ENCODE data around the gene ATMIN.
A peak's percentile ranks its signal among the peaks of the same experiment; 100 is the strongest.

The ATMIN gene

GRCh38 chr16:81035398-81035974 lies at the start of gene ATMIN:
ATMIN (plus strand) TSS chr16:81035842; CDS start chr16:81035871, 29 bp downstream.
- peak within 1 kb of the TSS; percentile 91 for H3K9ac ChIP-seq (ENCODE audit: low read length)
- H3K36me3 ChIP-seq (ENCODE audit: control insufficient read depth, insufficient read depth, low read length, severe bottlenecking): no peaks in the 10 kb centered on the region
- no peaks in the 10 kb centered on the region for H3K9me3 ChIP-seq (ENCODE audit: control insufficient read depth, low read length)
- DNase-seq (ENCODE audit: low read depth): peak; percentile 96
- H3K4me1 ChIP-seq (ENCODE audit: control insufficient read depth, insufficient read depth, low read length): peaks cover 8% of the 10 kb centered on the region
- peak within 1 kb of the TSS; percentile 83 for H3K4me3 ChIP-seq (ENCODE audit: low read length)
- H3K27me3 ChIP-seq (replicated peaks; ENCODE audit: control insufficient read depth, insufficient read depth, low read length): no peaks in the 10 kb centered on the region

- Histone ChIP-seq H3K4me3 (ENCODE audit: low read length) (no peak overlapping the region), H3K36me3 (ENCODE audit: control insufficient read depth, insufficient read depth, low read length, severe bottlenecking) (no peaks in the 10 kb centered on the region), H3K4me1 (ENCODE audit: control insufficient read depth, insufficient read depth, low read length) (peaks cover 4% of the 10 kb centered on the region), H3K9me3 (ENCODE audit: control insufficient read depth, low read length) (no peaks in the 10 kb centered on the region), H3K9ac (ENCODE audit: low read length) (no peak overlapping the region), H3K27me3 (replicated peaks; ENCODE audit: control insufficient read depth, insufficient read depth, low read length) (no peaks in the 10 kb centered on the region)
- no peak for DNase-seq (ENCODE audit: low read depth)
These were observed 49.1 kb upstream of the ATMIN start for GRCh38 chr16:80986557-80986956.

GRCh38 chr16:80988756-80989155 lies 46.9 kb upstream of the ATMIN start:
- Histone ChIP-seq H3K9me3 (ENCODE audit: control insufficient read depth, low read length) (no peaks in the 10 kb centered on the region), H3K4me1 (ENCODE audit: control insufficient read depth, insufficient read depth, low read length) (peaks cover 18% of the 10 kb centered on the region), H3K9ac (ENCODE audit: low read length) (no peak overlapping the region), H3K27me3 (replicated peaks; ENCODE audit: control insufficient read depth, insufficient read depth, low read length) (no peaks in the 10 kb centered on the region), H3K4me3 (ENCODE audit: low read length) (no peak overlapping the region), H3K36me3 (ENCODE audit: control insufficient read depth, insufficient read depth, low read length, severe bottlenecking) (no peaks in the 10 kb centered on the region)
- no peak for DNase-seq (ENCODE audit: low read depth)

- DNase-seq (ENCODE audit: low read depth): peak; percentile 40
- H3K9me3 ChIP-seq (ENCODE audit: control insufficient read depth, low read length): no peaks in the 10 kb centered on the region
- no peak overlapping the region for H3K4me3 ChIP-seq (ENCODE audit: low read length)
- no peaks in the 10 kb centered on the region for H3K27me3 ChIP-seq (replicated peaks; ENCODE audit: control insufficient read depth, insufficient read depth, low read length)
- H3K36me3 ChIP-seq (ENCODE audit: control insufficient read depth, insufficient read depth, low read length, severe bottlenecking): no peaks in the 10 kb centered on the region
- H3K4me1 ChIP-seq (ENCODE audit: control insufficient read depth, insufficient read depth, low read length): peaks cover 25% of the 10 kb centered on the region
- H3K9ac ChIP-seq (ENCODE audit: low read length): no peak overlapping the region
These were observed 45.8 kb upstream of the ATMIN start for GRCh38 chr16:80989801-80990200.

- no peak overlapping the region for H3K9ac ChIP-seq (ENCODE audit: low read length)
- DNase-seq (ENCODE audit: low read depth): no peak
- H3K36me3 ChIP-seq (ENCODE audit: control insufficient read depth, insufficient read depth, low read length, severe bottlenecking): no peaks in the 10 kb centered on the region
- H3K4me1 ChIP-seq (ENCODE audit: control insufficient read depth, insufficient read depth, low read length): peaks cover 25% of the 10 kb centered on the region
- H3K9me3 ChIP-seq (ENCODE audit: control insufficient read depth, low read length): no peaks in the 10 kb centered on the region
- no peak overlapping the region for H3K4me3 ChIP-seq (ENCODE audit: low read length)
- H3K27me3 ChIP-seq (replicated peaks; ENCODE audit: control insufficient read depth, insufficient read depth, low read length): no peaks in the 10 kb centered on the region
These were observed 45.1 kb upstream of the ATMIN start for GRCh38 chr16:80990577-80990976.

- Histone ChIP-seq H3K9ac (ENCODE audit: low read length) (no peak overlapping the region), H3K4me1 (ENCODE audit: control insufficient read depth, insufficient read depth, low read length) (peaks cover 25% of the 10 kb centered on the region), H3K36me3 (ENCODE audit: control insufficient read depth, insufficient read depth, low read length, severe bottlenecking) (no peaks in the 10 kb centered on the region), H3K4me3 (ENCODE audit: low read length) (no peak overlapping the region), H3K9me3 (ENCODE audit: control insufficient read depth, low read length) (no peaks in the 10 kb centered on the region), H3K27me3 (replicated peaks; ENCODE audit: control insufficient read depth, insufficient read depth, low read length) (no peaks in the 10 kb centered on the region)
- DNase-seq (ENCODE audit: low read depth): no peak
These were observed 44.7 kb upstream of the ATMIN start for GRCh38 chr16:80990978-80991377.

- Histone ChIP-seq H3K4me3 (ENCODE audit: low read length) (no peak overlapping the region), H3K9me3 (ENCODE audit: control insufficient read depth, low read length) (no peaks in the 10 kb centered on the region), H3K9ac (ENCODE audit: low read length) (no peak overlapping the region), H3K36me3 (ENCODE audit: control insufficient read depth, insufficient read depth, low read length, severe bottlenecking) (no peaks in the 10 kb centered on the region), H3K4me1 (ENCODE audit: control insufficient read depth, insufficient read depth, low read length) (peaks cover 28% of the 10 kb centered on the region), H3K27me3 (replicated peaks; ENCODE audit: control insufficient read depth, insufficient read depth, low read length) (no peaks in the 10 kb centered on the region)
- no peak for DNase-seq (ENCODE audit: low read depth)
These were observed 43.7 kb upstream of the ATMIN start for GRCh38 chr16:80991792-80992430.

- H3K9me3 ChIP-seq (ENCODE audit: control insufficient read depth, low read length): no peaks in the 10 kb centered on the region
- peak; percentile 39 for DNase-seq (ENCODE audit: low read depth)
- H3K4me1 ChIP-seq (ENCODE audit: control insufficient read depth, insufficient read depth, low read length): peaks cover 35% of the 10 kb centered on the region
- H3K4me3 ChIP-seq (ENCODE audit: low read length): peak overlapping the region; percentile 64
- H3K9ac ChIP-seq (ENCODE audit: low read length): peak overlapping the region; percentile 59
- no peaks in the 10 kb centered on the region for H3K27me3 ChIP-seq (replicated peaks; ENCODE audit: control insufficient read depth, insufficient read depth, low read length)
- no peaks in the 10 kb centered on the region for H3K36me3 ChIP-seq (ENCODE audit: control insufficient read depth, insufficient read depth, low read length, severe bottlenecking)
These were observed 42.9 kb upstream of the ATMIN start for GRCh38 chr16:80992676-80993293.

GRCh38 chr16:80993307-80993706 lies 42.3 kb upstream of the ATMIN start:
- no peaks in the 10 kb centered on the region for H3K9me3 ChIP-seq (ENCODE audit: control insufficient read depth, low read length)
- peak overlapping the region; percentile 64 for H3K4me3 ChIP-seq (ENCODE audit: low read length)
- peaks cover 35% of the 10 kb centered on the region for H3K4me1 ChIP-seq (ENCODE audit: control insufficient read depth, insufficient read depth, low read length)
- peak; percentile 91 for DNase-seq (ENCODE audit: low read depth)
- H3K27me3 ChIP-seq (replicated peaks; ENCODE audit: control insufficient read depth, insufficient read depth, low read length): no peaks in the 10 kb centered on the region
- peak overlapping the region; percentile 59 for H3K9ac ChIP-seq (ENCODE audit: low read length)
- no peaks in the 10 kb centered on the region for H3K36me3 ChIP-seq (ENCODE audit: control insufficient read depth, insufficient read depth, low read length, severe bottlenecking)

- Histone ChIP-seq H3K27me3 (replicated peaks; ENCODE audit: control insufficient read depth, insufficient read depth, low read length) (no peaks in the 10 kb centered on the region), H3K9me3 (ENCODE audit: control insufficient read depth, low read length) (no peaks in the 10 kb centered on the region), H3K4me3 (ENCODE audit: low read length) (peak overlapping the region; percentile 33), H3K4me1 (ENCODE audit: control insufficient read depth, insufficient read depth, low read length) (peaks cover 35% of the 10 kb centered on the region), H3K9ac (ENCODE audit: low read length) (peak overlapping the region; percentile 59), H3K36me3 (ENCODE audit: control insufficient read depth, insufficient read depth, low read length, severe bottlenecking) (no peaks in the 10 kb centered on the region)
- no peak for DNase-seq (ENCODE audit: low read depth)
These were observed 41.8 kb upstream of the ATMIN start for GRCh38 chr16:80993834-80994233.

- no peak overlapping the region for H3K9ac ChIP-seq (ENCODE audit: low read length)
- H3K4me3 ChIP-seq (ENCODE audit: low read length): no peak overlapping the region
- DNase-seq (ENCODE audit: low read depth): peak; percentile 30
- H3K36me3 ChIP-seq (ENCODE audit: control insufficient read depth, insufficient read depth, low read length, severe bottlenecking): no peaks in the 10 kb centered on the region
- no peaks in the 10 kb centered on the region for H3K9me3 ChIP-seq (ENCODE audit: control insufficient read depth, low read length)
- H3K4me1 ChIP-seq (ENCODE audit: control insufficient read depth, insufficient read depth, low read length): peaks cover 35% of the 10 kb centered on the region
- H3K27me3 ChIP-seq (replicated peaks; ENCODE audit: control insufficient read depth, insufficient read depth, low read length): no peaks in the 10 kb centered on the region
These were observed 41.2 kb upstream of the ATMIN start for GRCh38 chr16:80994451-80994850.

All from adipocyte (in vitro differentiated cells).